Measurements from ENCODE around the gene ARL5C. TPM values are rescaled to one million over a fixed set of nuclear protein-coding genes. Genes with fewer than 3 reads are reported as not detected.

Gene ARL5C
- total RNA-seq, 1 donor from 2014 or later = not detected

DNA sequence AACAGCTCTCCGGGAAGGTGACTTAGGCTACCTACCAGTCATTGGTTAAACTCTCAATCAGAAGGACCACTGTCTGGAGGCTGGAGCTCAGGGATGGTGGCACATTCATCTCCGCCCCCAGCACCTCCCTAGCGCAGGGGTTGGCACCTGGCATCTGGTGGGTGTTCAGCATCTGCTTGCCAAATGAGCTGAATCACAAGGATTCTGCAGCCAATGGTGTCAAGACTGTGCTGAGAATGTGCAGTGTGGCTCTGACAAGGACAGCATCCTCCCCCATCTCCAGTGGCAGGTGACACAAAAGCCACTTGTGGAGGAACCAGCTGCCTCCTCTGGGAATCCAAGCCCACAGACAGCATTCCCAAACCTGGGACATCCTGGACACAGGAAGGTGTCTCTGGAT lies 49.7 kb downstream of the ARL5C start:
- H3K36me3 ChIP-seq = no peaks in the 10 kb centered on the region
- ATAC-seq (no peak), DNase-seq (no peak)
- TF ChIP-seq, protein P1, sequence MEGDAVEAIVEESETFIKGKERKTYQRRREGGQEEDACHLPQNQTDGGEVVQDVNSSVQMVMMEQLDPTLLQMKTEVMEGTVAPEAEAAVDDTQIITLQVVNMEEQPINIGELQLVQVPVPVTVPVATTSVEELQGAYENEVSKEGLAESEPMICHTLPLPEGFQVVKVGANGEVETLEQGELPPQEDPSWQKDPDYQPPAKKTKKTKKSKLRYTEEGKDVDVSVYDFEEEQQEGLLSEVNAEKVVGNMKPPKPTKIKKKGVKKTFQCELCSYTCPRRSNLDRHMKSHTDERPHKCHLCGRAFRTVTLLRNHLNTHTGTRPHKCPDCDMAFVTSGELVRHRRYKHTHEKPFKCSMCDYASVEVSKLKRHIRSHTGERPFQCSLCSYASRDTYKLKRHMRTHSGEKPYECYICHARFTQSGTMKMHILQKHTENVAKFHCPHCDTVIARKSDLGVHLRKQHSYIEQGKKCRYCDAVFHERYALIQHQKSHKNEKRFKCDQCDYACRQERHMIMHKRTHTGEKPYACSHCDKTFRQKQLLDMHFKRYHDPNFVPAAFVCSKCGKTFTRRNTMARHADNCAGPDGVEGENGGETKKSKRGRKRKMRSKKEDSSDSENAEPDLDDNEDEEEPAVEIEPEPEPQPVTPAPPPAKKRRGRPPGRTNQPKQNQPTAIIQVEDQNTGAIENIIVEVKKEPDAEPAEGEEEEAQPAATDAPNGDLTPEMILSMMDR (IDR thresholded peaks at IDR 0.05) = no peak
- no peaks in the 10 kb centered on the region for H3K9me3 ChIP-seq
- intact Hi-C loops (cut with DNase I) = no loop called here
- H3K4me1 ChIP-seq = no peaks in the 10 kb centered on the region
- H3K27ac ChIP-seq = no peak overlapping the region
- H3K4me3 ChIP-seq = no peak overlapping the region
- no peaks in the 10 kb centered on the region for H3K27me3 ChIP-seq (ENCODE audit: low read depth)

DNA sequence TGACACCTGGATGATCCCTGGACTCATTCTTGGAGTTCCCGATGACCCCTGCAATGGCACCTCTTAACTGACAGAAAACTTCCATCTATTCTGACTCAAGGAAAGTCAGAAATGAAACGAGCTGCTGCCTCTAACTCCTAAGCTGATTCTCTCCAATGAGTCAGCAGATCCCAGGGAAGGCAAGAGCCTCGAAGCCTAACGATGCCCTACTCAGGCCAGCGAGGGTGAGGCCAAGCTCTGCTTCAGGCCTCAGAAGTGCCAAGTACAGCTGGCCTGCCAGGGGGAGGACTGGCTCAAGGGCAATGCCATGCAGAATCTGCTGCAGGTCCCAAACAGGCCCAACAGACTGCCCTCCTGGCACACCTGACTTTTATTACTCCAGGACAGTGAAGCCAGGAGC lies 50.8 kb downstream of the ARL5C start:
- intact Hi-C loops (cut with DNase I) = no loop called here
- no peak overlapping the region for H3K4me3 ChIP-seq
- DNase-seq = no peak
- TF ChIP-seq, protein P1 (IDR thresholded peaks at IDR 0.05) = no peak
- H3K27me3 ChIP-seq (ENCODE audit: low read depth) = no peaks in the 10 kb centered on the region
- H3K27ac ChIP-seq = no peak overlapping the region
- no peaks in the 10 kb centered on the region for H3K4me1 ChIP-seq
- no peak for ATAC-seq
- H3K36me3 ChIP-seq = no peaks in the 10 kb centered on the region
- no peaks in the 10 kb centered on the region for H3K9me3 ChIP-seq

DNA sequence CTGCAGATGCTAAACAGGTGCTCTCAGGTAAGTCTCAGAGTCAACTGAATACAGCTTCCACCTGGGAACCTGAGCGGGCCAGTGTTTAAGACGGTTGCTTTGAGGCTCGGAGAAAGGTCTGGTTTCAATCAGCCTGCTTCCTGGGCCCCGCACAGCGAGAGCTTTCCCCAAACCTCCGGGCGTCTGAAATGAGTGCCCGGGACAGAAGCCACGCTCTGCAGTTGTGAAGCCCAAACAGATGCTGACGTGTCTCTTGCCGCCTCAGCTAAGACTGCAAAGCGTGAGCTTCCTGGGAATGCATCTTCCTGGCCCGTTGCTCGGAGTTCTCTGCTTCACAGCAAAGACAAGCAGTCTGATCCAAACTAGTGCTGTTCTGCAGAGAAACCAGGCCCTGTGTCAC lies 51.2 kb downstream of the ARL5C start:
- Histone ChIP-seq H3K36me3 (no peaks in the 10 kb centered on the region), H3K4me3 (no peak overlapping the region), H3K27ac (no peak overlapping the region), H3K4me1 (no peaks in the 10 kb centered on the region), H3K27me3 (ENCODE audit: low read depth) (no peaks in the 10 kb centered on the region), H3K9me3 (no peaks in the 10 kb centered on the region)
- intact Hi-C loops (cut with DNase I) = no loop called here
- no peak for ATAC-seq
- DNase-seq = no peak
- TF ChIP-seq, protein P1 (IDR thresholded peaks at IDR 0.05) = no peak

DNA sequence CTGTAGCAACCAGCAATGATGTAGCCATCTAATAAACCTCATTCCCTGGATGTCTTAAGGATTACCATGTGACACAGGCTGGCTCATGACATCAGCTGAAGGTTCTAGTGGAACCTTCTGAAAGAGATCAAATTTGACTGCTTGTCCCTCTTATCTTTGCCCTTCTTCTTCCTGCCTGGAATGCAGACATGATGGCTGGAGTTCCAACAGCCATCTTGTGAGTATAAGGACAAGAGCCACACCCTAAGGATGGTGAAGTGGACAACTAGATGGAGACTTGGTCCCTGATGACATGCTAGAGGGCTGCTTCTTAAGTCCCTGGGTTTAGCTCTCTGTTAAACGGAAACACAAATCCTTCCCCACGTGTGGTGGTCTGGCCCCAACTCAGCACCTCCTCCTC lies 52.1 kb downstream of the ARL5C start:
- no peaks in the 10 kb centered on the region for H3K4me1 ChIP-seq
- ATAC-seq (no peak), DNase-seq (no peak)
- H3K36me3 ChIP-seq = no peaks in the 10 kb centered on the region
- no peak overlapping the region for H3K4me3 ChIP-seq
- no peaks in the 10 kb centered on the region for H3K27me3 ChIP-seq (ENCODE audit: low read depth)
- TF ChIP-seq, protein P1 (IDR thresholded peaks at IDR 0.05) = no peak
- H3K9me3 ChIP-seq = no peaks in the 10 kb centered on the region
- intact Hi-C loops (cut with DNase I) = no loop called here
- no peak overlapping the region for H3K27ac ChIP-seq

DNA sequence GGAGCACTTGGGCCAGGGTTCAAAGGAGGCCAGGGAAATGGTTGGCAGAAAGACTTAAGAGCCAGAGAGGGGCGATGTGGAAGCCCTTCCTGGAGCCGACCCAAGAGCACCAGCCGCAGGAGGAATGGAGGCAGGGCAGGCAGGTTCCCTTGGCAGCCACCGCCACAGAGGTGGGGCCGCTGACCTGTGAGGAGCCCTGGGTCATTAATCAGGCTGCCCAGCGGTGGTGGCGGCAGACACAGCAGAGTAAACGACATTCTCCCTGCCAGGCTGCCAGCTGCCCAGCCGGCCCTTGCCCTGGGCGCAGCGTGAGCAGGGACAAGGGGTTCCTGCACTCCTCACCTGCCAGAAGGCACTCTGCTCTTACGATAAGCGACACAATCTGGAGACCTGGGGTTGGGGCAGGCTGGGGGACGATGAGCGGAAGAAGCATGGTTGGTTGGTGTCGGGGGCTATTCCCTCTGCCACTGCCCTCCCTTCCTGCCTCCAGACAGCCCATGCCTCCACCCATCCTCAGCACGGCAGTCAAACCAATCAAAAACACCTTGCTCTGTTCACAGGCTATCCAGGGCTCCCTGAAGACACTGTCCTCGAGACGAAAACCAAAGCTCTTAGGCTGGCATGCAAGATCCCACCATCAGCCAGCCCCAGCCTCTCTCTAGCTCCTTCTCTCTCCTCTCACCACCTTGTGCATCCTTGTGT lies 55.4 kb downstream of the ARL5C start:
- intact Hi-C loops (cut with DNase I) = no loop called here
- Histone ChIP-seq H3K27ac (no peak overlapping the region), H3K27me3 (ENCODE audit: low read depth) (no peaks in the 10 kb centered on the region), H3K9me3 (no peaks in the 10 kb centered on the region), H3K4me3 (no peak overlapping the region), H3K4me1 (no peaks in the 10 kb centered on the region), H3K36me3 (no peaks in the 10 kb centered on the region)
- DNase-seq (no peak), ATAC-seq (peak in 1 of 2 donors; percentile 13)
- TF ChIP-seq, protein P1 (IDR thresholded peaks at IDR 0.05) = no peak
